Measurements from ENCODE around the gene USP36.

USP36 gene

GRCh38 chr17:78808163-78808562, 32.5 kb downstream of the USP36 start:
- no peak for DNase-seq

- no peak for DNase-seq
Measured at GRCh38 chr17:78806451-78806850, 34.2 kb downstream of the USP36 start.

GRCh38 chr17:78805301-78805700, 35.3 kb downstream of the USP36 start:
- DNase-seq, result no peak

- no peak for DNase-seq
Measured at GRCh38 chr17:78804777-78805176, 35.8 kb downstream of the USP36 start.

- no peak for DNase-seq
Measured at GRCh38 chr17:78803186-78803845, 37.3 kb downstream of the USP36 start.

GRCh38 chr17:78802459-78802858, 38.2 kb downstream of the USP36 start:
- DNase-seq, result no peak

GRCh38 chr17:78802008-78802407, 38.6 kb downstream of the USP36 start:
- no peak for DNase-seq

GRCh38 chr17:78800132-78800931, 40.3 kb downstream of the USP36 start:
- no peak for DNase-seq

GRCh38 chr17:78798695-78799559, 41.7 kb downstream of the USP36 start:
- DNase-seq, result no peak

GRCh38 chr17:78797691-78798585, 42.7 kb downstream of the USP36 start:
- no peak for DNase-seq

GRCh38 chr17:78797213-78797612, 43.4 kb downstream of the USP36 start:
- no peak for DNase-seq

- no peak for DNase-seq
Measured at GRCh38 chr17:78796517-78796900, 44.1 kb downstream of the USP36 start.

GRCh38 chr17:78795861-78796516, 44.6 kb downstream of the USP36 start:
- DNase-seq, result no peak

- DNase-seq, result no peak
Measured at GRCh38 chr17:78794864-78795640, 45.6 kb downstream of the USP36 start.

- no peak for DNase-seq
Measured at GRCh38 chr17:78794399-78794798, 46.2 kb downstream of the USP36 start.

- no peak for DNase-seq
Measured at GRCh38 chr17:78793968-78794367, 46.6 kb downstream of the USP36 start.

- DNase-seq, result no peak
Measured at GRCh38 chr17:78793415-78793814, 47.2 kb downstream of the USP36 start.

- DNase-seq, result no peak
Measured at GRCh38 chr17:78791840-78792709, 48.5 kb downstream of the USP36 start.

GRCh38 chr17:78790552-78790951, 50.1 kb downstream of the USP36 start:
- DNase-seq, result no peak

GRCh38 chr17:78789663-78790181, 50.9 kb downstream of the USP36 start:
- peak; percentile 64 for DNase-seq

Measured in NCI-H2029 (cell line).